Activated CD8-positive, alpha-beta memory T cell treated with anti-CD3 and anti-CD28 coated beads for 48 hours (primary cell): ENCODE data around the gene KRTAP10-5.
"Not testable (repeated sequence)": the region's sequence is repeated elsewhere in the genome, so short reads cannot be mapped to it uniquely, and the experiment has no call there.

Source experiments
- DNase-seq, 3 experiments: peaks; one replicate each; pipeline ENCODE4 v3.0.0-alpha.2; 2020; ENCODE audit warnings: low read depth in 2 of 3, low spot score in 2 of 3

Gene KRTAP10-5

DNA sequence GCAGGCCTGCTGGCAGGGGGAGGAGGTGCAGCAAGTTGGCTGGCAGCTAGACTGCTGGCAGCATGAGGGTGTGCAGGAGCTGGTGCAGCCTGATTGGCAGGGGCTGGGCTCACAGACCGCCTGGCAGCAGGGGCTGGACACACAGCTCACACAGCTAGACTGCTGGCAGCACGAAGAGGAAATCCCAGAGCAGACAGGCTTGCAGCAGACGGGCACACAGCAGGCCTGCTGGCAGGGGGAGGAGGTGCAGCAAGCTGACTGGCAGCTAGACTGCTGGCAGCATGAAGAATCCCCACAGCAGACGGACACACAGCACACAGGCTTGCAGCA lies 11.4 kb upstream of the KRTAP10-5 start:
- DNase-seq = not testable (repeated sequence)

- DNase-seq = not testable (repeated sequence)
Measured at GRCh38 chr21:44590897-44591800, 10.7 kb upstream of the KRTAP10-5 start.

- DNase-seq = no peak
Measured at GRCh38 chr21:44590311-44590721, 9.9 kb upstream of the KRTAP10-5 start.

GRCh38 chr21:44589586-44590305 lies 9.3 kb upstream of the KRTAP10-5 start:
- no peak for DNase-seq

- DNase-seq = no peak
Measured at GRCh38 chr21:44589094-44589493, 8.7 kb upstream of the KRTAP10-5 start.

DNA sequence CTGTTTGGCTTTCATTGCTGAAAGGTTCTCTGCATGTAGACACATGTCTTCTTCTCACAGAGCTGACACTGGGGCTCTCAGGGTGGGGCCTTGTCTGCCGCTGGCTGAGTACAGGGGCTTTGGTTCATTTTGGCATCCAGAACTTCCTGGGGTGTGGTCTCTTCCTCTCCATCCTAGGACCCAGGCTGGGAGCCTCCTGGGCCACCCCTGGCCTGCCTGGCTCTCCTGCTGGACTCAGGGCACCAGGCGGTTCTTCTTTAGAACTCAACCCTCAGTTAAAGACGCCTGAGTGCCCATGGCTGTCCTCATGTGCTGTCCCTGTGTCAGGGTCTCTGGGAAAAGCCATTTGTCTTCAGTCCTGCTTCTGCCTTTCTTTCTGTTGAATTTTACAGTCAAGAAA lies 5.5 kb upstream of the KRTAP10-5 start:
- no peak for DNase-seq

- DNase-seq = no peak
Measured at GRCh38 chr21:44583800-44584147, 3.4 kb upstream of the KRTAP10-5 start.

DNA sequence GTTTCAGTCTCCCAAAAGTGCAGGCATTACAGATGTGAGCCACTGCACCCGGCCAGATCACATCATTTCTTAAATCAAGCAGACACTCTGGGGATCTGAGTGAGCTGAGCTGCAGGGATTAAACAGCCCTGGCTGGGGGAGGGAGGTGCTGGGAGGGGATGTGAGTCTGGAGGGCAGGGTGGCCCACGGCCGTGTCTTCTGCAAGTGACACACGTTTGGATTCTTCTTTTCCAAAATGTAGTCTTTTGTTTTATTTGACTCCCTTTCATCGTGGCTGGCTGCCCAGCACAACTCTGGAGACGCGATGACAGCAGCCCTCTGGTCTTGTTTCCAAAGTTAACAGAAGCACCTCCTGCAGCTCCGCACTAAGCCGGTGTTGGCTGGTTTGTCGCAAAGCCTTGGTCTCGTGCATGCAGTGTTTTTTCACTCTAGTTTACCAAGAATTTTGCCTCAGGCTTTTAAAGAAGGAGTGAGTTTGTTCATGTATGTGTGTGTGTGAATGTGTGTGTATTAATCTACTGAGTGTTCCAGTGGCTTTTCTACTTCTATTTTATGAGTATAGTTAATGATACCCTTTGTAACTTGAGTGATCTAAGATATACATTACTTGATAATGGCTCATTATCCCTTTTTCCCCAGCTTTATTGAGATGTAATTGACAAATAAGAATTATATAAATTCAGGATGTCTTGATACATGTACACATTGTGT lies 2.8 kb upstream of the KRTAP10-5 start:
- no peak for DNase-seq

- no peak for DNase-seq
Measured at GRCh38 chr21:44582055-44582454, 1.7 kb upstream of the KRTAP10-5 start.

DNA sequence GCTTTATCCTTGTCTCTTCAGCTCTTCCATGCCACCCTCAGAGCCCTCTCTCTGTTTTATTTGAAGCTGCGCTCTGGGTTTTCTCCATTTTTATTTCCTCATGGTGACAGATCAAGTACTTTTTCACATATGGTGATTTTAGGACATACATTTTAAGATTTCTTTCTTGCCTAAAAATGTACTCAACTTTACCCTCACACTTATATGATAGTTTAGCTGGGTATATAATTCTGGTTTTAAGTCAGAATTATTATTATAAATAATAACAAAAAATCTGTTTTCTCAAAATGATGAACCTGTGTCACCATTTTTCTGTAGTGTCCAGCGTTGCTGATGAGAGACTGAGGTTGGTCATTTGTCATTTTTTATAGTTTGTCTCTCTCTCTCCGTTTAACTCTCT lies 754 bp upstream of the KRTAP10-5 start:
- no peak for DNase-seq

DNA sequence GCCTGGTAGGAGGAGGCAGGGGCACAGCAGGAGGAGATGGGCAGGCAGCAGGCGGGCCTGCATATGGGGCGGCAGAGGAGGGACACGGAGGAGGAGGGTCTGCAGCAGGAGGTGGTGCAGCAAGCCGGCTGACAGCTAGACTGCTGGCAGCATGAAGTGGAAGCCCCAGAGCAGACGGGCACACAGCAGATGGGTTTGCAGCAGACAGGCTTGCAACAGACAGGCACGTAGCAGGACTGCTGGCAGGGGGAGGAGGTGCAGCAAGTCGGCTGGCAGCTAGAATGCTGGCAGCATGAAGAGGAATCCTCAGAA lies 615 bp downstream of the KRTAP10-5 start:
- DNase-seq = no peak

GRCh38 chr21:44579056-44579832 lies 1.2 kb downstream of the KRTAP10-5 start:
- no peak for DNase-seq

- no peak for DNase-seq
Measured at GRCh38 chr21:44578371-44579055, 1.9 kb downstream of the KRTAP10-5 start.

DNA sequence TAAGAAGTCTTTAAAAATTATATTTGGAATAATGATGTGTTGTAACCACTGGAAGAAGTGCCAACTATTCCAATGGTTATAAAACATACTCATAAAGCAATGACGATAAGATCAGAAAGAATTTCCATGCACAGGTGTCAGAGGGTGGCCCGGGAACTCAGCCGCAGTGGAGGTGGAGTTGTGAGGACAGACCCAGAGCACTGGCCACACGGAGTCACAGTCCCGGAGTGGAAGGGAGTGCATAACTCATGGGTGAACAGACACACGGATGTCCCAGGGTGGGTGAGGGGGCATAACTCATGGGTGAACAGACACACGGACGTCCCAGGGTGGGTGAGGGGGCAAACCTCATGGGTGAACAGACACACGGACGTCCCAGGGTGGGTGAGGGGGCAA lies 4.4 kb downstream of the KRTAP10-5 start:
- no peak for DNase-seq

- no peak for DNase-seq
Measured at GRCh38 chr21:44575307-44576024, 4.9 kb downstream of the KRTAP10-5 start.

DNA sequence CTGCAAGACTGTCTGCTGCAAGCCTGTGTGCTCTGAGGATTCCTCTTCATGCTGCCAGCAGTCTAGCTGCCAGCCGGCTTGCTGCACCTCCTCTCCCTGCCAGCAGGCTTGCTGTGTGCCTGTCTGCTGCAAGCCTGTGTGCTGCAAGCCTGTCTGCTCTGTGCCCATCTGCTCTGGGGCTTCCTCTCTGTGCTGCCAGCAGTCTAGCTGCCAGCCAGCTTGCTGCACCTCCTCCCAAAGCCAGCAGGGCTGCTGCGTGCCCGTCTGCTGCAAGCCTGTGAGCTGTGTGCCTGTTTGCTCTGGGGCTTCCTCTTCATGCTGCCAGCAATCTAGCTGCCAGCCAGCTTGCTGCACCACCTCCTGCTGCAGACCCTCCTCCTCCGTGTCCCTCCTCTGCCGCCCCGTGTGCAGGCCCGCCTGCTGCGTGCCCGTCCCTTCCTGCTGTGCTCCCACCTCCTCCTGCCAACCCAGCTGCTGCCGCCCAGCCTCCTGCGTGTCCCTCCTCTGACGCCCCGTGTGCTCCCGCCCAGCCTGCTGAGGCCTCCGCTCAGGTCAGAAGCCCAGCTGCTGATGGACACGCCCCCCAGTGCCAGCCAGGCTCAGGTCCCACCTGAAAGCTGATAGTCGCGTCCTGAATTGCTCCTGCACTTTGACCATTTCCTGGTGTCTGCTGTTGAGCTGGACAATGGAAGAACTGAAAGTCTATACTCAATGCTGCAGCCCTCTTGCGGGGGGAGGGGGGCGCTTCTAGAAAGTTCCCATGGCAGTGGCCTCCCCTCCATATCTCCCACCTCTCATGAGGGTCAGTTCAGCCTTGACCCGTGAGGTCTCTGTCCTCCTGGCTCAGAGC lies 5.7 kb downstream of the KRTAP10-5 start:
- DNase-seq = no peak

DNA sequence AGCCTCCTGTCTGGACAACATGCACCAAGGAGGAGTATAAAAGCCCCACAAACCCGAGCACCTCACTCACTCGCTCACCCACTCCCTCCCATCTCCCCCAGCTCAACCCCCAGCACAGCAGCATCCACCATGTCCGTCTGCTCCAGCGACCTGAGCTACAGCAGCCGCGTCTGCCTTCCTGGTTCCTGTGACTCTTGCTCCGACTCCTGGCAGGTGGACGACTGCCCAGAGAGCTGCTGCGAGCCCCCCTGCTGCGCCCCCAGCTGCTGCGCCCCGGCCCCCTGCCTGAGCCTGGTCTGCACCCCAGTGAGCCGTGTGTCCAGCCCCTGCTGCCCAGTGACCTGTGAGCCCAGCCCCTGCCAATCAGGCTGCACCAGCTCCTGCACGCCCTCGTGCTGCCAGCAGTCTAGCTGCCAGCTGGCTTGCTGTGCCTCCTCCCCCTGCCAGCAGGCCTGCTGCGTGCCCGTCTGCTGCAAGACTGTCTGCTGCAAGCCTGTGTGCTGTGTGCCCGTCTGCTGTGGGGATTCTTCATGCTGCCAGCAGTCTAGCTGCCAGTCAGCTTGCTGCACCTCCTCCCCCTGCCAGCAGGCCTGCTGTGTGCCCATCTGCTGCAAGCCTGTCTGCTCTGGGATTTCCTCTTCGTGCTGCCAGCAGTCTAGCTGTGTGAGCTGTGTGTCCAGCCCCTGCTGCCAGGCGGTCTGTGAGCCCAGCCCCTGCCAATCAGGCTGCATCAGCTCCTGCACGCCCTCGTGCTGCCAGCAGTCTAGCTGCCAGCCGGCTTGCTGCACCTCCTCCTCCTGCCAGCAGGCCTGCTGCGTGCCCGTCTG lies 6.6 kb downstream of the KRTAP10-5 start, which contains the start of gene KRTAP10-4:
KRTAP10-4 (plus strand) TSS at position 100 of the 827 bp plus-strand sequence; CDS start at position 130, 30 bp downstream.
- DNase-seq = not testable (repeated sequence)

- no peak for DNase-seq
Measured at GRCh38 chr21:44572959-44573583, 7.3 kb downstream of the KRTAP10-5 start.
